Stimulated activated CD8-positive, alpha-beta memory T cell treated with anti-CD3 and anti-CD28 coated beads, Interleukin-4, amount 100 ng/mL, for 48 hours (primary cell): Measurements from ENCODE around the gene MICAL3.
A peak's percentile ranks its signal among the peaks of the same experiment; 100 is the strongest.
"Not testable (repeated sequence)": the region's sequence is repeated elsewhere in the genome, so short reads cannot be mapped to it uniquely, and the experiment has no call there.

Experiments used
- DNase-seq: peaks from one replicate; pipeline ENCODE4 v3.0.0-alpha.2; 2020

The MICAL3 gene

DNA sequence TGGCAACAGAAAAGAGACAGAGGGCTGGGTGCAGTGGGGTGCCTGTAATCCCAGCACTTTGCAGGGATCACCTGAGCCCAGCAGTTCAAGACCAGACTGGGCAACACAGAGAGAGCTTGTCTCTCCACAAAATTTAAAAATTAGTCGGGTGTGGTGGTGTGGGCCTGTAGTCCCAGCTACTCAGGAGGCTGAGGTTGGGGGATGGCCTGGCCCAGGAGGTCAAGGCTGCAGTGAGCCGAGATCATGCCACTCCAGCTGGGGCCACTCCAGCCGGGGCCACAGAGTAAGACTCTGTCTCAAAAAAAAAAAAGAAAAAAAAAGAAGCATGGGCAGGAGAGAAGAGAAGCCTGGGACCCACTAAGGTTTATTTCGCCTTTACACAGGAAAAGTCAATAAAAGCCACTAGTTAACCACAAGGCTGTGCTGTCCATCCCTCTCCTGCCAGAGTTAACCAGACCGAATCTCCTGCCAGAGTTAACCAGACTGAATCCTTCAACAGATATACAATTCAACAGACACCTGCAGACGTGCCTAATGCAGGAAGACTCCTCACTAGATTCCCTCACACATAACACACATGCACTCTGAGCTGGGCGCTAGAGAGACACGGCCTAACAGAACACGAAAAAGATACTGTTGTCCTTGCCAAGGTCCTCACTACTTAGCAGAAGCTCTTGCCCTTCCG lies 29.8 kb downstream of the MICAL3 start:
- DNase-seq = no peak

- DNase-seq = not testable (repeated sequence)
Observed at GRCh38 chr22:17992976-17993375, 31.4 kb downstream of the MICAL3 start.

GRCh38 chr22:17991992-17992391 lies 32.4 kb downstream of the MICAL3 start:
- not testable (repeated sequence) for DNase-seq

DNA sequence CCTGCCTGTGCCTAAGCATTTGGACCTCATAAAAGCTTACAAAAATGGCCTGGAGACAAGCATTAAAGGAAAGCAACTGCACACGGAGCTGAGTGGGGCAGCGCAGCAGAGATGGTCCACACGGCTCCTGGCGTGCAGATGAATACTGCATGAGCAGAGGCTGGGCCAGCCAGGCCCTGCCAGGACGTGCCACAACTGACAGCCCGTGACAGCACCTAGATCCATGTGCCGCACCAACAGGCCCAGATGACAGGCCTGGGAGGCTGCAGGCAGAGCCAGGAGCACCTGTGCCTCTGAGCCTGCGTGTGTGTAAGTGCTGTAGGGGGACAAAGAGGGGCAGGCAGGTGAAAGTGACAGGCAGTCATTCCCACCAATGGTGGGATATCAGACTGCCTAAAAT lies 33.4 kb downstream of the MICAL3 start:
- DNase-seq = no peak

DNA sequence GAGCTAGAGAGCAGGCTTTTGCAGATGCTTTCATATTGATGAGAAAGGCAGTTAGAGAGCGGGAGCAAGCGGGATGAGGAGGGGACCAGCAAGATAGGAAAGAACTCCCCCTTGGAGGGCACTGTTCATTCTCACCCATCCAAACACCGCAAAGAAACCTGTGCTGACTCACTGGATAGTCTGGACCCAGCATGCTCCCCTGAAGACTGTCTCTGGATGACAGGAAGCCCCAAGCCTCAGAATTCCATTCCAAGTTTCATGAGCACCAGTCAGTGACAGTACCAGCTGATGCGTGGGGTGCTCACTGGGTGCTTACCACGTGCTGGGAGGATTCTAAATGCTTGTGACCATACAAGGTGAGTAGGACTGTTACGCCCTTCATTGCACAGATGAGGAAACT lies 34.2 kb downstream of the MICAL3 start:
- DNase-seq = no peak

- DNase-seq = no peak
Observed at GRCh38 chr22:17988800-17989513, 35.4 kb downstream of the MICAL3 start.

DNA sequence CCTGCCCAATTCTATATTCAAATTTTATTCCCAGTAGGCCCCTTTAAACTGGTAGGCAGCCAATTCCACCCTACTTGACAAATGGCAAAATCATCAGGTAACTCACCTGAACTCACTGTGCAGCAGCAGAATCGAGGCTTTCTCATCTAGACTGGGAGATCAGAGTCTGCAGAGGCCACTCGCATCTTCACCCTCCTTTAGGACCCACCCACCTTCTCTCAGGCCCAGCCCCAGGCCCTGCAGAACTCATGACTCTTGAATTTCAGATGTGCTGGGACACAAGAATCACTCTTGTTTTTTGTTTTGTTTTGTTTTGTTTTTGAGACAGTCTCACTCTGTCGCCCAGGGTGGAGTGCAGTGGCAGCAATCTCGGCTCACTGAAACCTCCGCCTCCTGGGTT lies 38.8 kb downstream of the MICAL3 start:
- DNase-seq = no peak

DNA sequence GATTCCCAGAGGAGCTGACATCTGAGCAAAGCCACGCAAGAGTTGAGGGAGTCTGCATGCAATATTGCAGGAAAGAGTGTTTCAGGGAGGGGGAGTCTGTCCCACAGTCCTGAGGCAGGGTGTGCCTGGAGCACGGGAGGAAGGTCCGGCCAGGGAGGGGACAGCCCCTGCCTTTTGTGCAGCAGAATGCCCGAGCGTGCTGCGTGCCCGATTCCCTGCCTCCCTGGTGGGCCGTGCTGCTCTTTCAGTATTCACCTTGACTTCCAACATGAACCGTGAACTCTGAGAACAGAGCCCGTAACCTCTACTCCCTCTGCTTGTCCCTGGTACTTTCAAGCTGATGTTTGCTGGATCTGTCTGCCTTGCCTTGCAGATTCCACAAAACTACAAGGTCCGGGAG lies 39.3 kb downstream of the MICAL3 start:
- not testable (repeated sequence) for DNase-seq

- no peak for DNase-seq
Observed at GRCh38 chr22:17984114-17984513, 40.2 kb downstream of the MICAL3 start.

DNA sequence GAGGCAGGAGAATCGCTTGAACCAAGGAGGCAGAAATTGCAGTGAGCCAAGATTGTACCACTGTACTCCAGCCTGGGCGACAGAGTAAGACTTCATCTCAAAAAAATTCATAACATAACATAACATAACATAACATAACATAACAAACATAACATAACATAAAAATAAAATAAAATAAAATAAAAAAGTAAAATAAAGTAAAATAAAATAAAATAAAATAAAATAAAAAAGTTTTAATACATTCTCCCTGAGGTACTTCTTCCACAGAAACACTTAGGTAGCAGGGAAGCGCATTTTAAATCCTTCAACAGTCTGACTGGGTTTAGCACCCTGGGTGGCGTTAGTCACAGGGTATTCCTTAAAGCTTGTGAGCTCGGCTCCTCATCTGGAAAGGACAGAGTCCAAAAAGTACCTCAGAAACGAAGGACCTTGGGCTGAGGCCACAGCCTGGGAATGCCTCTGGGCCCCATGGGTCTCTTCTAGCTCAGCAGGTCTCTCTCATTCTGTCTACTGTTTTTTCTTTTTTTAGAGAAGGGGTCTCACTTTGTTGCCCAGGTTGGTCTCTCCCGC lies 41.7 kb downstream of the MICAL3 start:
- no peak for DNase-seq

- DNase-seq = no peak
Observed at GRCh38 chr22:17981497-17981896, 42.9 kb downstream of the MICAL3 start.

DNA sequence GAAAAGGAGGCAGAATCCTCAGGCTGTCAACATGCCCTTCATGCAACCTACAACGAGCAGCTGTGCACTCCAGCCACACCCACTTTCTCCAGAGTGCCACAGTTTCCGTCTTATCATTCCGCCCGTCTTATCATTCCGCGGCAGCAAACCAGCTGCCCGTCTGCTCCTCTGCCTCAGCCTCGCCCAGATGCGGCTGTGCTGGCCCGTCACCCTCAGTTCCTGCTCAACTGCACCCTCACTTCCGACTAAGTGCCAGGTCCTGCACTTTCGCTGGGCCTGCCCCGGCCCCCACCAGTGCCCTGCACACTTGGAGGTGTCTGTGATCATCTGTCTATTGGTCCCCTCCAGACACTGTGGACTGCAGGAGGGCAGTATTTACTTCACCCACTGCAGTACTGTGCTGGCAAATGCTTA lies 43.7 kb downstream of the MICAL3 start:
- peak; percentile 48 for DNase-seq

DNA sequence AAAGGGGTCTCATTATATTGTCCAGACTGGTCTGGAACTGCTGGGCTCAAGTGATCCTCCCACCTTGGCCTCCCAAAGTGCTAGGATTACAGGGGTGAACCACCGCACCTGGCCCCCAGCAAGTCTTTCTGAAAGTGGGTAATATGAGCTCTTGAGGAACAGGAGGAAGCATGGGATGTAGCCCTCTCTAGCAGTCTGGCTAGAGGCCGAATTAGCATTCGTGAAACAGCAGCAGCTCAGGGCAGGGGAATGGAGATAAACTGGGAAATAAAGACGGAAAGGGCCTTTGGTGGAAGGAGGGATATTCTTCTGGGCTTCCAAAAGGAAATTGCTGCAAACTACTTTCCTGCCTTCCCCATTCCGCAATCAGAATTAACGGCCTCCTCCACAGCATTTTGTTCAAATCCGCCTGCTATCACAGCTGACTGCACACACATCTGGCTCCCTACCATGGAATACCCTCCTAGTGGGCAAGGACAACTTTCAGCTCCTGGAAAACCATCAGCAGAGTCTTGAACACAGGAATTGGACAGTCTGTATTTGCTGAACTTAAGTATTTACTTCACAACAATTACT lies 44.3 kb downstream of the MICAL3 start:
- no peak for DNase-seq

DNA sequence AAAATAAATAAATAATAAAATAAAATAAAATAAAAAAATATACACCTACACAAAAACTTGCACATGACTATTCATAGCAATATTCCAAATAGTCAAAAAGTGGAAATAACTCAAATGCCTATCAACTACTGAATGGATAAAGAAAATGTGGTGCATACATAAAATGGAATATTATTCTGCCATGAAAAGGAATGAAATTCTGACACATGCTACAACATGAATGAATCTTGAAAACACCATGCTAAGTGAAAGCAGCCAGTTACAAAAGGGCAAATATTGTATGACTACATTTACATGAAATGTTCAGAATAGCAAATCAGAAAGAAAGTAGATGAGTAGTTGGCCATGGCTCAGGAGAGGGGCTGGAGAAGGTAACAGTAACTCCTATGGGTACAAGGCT lies 46.3 kb downstream of the MICAL3 start:
- DNase-seq = no peak

DNA sequence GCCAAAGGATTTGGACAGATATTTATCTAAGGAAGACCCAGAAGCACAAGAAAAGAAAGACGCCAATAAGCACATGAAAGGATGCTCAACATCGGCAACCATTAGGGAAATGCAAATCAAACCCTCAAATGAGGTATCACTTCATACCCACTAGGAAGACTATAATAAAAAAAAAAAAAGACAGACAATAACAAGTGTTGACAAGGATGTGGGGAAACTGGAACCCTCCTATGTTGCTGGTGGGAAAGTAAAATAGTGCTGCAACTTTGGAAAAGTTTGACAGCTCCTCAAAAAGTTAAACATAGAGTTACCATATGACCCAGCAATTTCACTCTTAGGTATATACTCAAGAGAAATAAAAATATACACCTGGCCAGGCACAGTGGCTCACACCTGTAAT lies 47.0 kb downstream of the MICAL3 start:
- DNase-seq = no peak

DNA sequence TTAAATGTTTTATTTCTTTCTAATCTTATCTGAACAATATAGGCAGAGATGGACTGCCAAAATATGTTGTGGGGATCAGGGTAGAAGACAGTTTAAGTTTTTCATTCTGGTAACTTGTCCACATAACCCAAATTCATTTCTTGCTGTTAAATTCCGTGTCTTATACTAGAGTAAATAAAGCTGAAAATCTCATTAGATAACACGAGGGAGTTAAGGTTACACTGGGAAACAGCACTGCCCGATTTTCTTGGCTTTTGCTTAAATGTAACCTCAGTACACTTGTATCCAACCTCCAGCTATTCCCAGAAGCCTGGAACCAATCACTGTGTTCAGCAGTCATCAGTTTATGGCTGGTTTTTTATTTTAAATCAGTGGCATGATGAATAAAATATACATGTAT lies 48.2 kb downstream of the MICAL3 start:
- DNase-seq = no peak

DNA sequence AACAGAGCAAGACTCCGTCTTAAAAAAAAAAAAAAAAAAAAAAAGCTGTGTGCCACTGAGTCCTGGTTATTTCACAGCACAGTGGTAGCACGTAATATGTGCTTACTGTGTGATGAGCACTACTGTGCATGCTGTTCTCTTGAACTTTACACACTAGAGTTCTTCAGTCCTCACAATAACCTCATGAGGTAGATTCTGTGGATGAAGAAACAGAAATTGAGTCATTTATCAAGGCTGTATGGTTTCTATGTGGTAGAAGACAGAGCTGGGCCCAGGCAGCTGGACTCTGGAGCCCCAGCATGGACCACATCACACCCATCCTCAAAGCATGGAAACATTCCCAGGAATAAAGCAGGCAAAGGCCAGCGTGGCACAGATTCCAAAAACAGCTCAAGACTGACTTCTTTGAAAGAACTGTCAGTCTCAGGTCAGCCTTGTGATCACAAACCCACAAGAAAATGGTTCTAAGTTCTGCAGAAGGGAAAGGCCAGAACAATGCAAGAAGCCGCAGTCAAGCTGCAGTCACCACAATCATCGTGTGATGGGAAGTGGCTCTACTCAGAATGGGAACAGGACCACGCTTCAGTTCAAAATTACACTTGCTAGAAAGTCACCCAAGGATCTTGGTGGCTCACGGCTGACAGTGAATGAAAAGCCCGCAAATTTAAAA lies 49.5 kb downstream of the MICAL3 start:
- DNase-seq = peak; percentile 72

DNA sequence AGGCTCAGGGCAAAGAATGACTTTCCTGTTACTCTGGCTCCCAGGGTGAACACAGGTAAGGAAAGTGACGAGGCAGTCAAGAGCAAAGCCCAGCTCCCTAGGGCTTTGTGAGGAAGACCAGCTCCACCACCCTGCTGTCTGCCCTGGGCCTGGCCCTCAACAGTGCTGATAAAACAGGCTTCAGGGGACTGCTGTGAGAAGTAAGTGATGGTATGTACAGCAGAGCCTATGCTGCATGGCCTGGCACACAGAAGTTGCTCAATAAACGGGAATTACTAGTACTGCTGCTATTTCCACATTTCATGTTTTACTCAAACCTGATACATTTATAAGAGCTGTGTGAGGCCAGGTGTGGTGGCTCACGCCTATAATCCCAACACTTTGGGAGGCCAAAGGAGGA lies 50.3 kb downstream of the MICAL3 start:
- no peak for DNase-seq

DNA sequence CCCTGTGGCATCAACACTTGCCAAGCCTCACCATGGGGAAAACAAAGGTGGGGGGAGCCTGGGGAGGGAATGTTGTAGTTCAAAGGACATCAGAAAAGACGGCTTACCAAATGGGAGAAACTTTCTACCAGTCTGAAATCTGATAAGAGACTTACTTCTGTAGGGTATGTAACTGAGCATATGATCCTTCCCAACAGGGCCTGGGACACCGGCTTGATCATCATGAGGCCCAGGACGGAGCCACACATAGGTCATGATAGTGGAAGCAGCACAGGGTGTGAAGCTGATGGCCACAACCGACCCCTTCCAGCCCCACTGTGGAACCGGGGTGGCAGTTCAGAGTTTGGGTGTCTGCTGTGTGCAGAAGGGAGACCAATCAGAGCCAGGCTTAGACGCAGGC lies 51.1 kb downstream of the MICAL3 start:
- no peak for DNase-seq

GRCh38 chr22:17972385-17973191 lies 51.8 kb downstream of the MICAL3 start:
- no peak for DNase-seq

- no peak for DNase-seq
Observed at GRCh38 chr22:17971711-17972110, 52.6 kb downstream of the MICAL3 start.

- no peak for DNase-seq
Observed at GRCh38 chr22:17970201-17970708, 54.1 kb downstream of the MICAL3 start.
